HG02885 (cell line): Measurements from ENCODE around the gene EXD3.
"Not testable (repeated sequence)": the region's sequence is repeated elsewhere in the genome, so short reads cannot be mapped to it uniquely, and the experiment has no call there.

ENCODE experiments used
- ATAC-seq: cut with Tn5 transposase; IDR thresholded peaks from one replicate; pipeline ENCODE4 v1.9.1; 2021; ENCODE audit warnings: mild to moderate bottlenecking; ENCODE audit not compliant: unreplicated experiment, poor library complexity

The EXD3 gene

GRCh38 chr9:137349471-137350033 is 73.4 kb downstream of the EXD3 start:
- no peak for ATAC-seq

GRCh38 chr9:137348769-137349470 is 74.0 kb downstream of the EXD3 start:
- no peak for ATAC-seq

GRCh38 chr9:137347928-137348327 is 75.0 kb downstream of the EXD3 start:
- no peak for ATAC-seq

- ATAC-seq, result no peak
Measured at GRCh38 chr9:137342482-137342881, 80.5 kb downstream of the EXD3 start.

GRCh38 chr9:137341227-137341626 is 81.7 kb downstream of the EXD3 start:
- no peak for ATAC-seq

GRCh38 chr9:137339908-137340462 is 83.0 kb downstream of the EXD3 start:
- ATAC-seq, result not testable (repeated sequence)

- ATAC-seq, result no peak
Measured at GRCh38 chr9:137339045-137339907, 83.7 kb downstream of the EXD3 start.

- ATAC-seq, result no peak
Measured at GRCh38 chr9:137336735-137337134, 86.2 kb downstream of the EXD3 start.

- no peak for ATAC-seq
Measured at GRCh38 chr9:137333016-137333671, 89.8 kb downstream of the EXD3 start.

GRCh38 chr9:137331929-137332328 is 91.0 kb downstream of the EXD3 start:
- ATAC-seq, result no peak

GRCh38 chr9:137330689-137331088 is 92.3 kb downstream of the EXD3 start:
- no peak for ATAC-seq

GRCh38 chr9:137329590-137329989 is 93.4 kb downstream of the EXD3 start:
- not testable (repeated sequence) for ATAC-seq

- ATAC-seq, result not testable (repeated sequence)
Measured at GRCh38 chr9:137327641-137328550, 95.1 kb downstream of the EXD3 start.

- ATAC-seq, result no peak
Measured at GRCh38 chr9:137326445-137327065, 96.4 kb downstream of the EXD3 start.

- ATAC-seq, result no peak
Measured at GRCh38 chr9:137325799-137326198, 97.2 kb downstream of the EXD3 start.

GRCh38 chr9:137325124-137325523 is 97.8 kb downstream of the EXD3 start:
- no peak for ATAC-seq

GRCh38 chr9:137323531-137324331 is 99.2 kb downstream of the EXD3 start:
- no peak for ATAC-seq

GRCh38 chr9:137321726-137322361 is 101.1 kb downstream of the EXD3 start:
- no peak for ATAC-seq
